Common myeloid progenitor, CD34-positive (primary cell): ENCODE data around the gene CSNK2A2.
A peak's percentile ranks its signal among the peaks of the same experiment; 100 is the strongest.

Source experiments
- CTCF ChIA-PET: fragments of 350-600 bp; sonication (Branson Sonifier 250); formaldehyde crosslinking; loops from one replicate; lab custom pipeline; 2021; ENCODE audit warnings: antibody characterized with exemption; lab: Charles Lee
- POLR2A ChIA-PET: fragments of 350-600 bp; sonication (Branson Sonifier 250); formaldehyde crosslinking; loops from one replicate; lab custom pipeline; 2021; ENCODE audit warnings: antibody characterized with exemption; lab: Charles Lee
- DNase-seq, 3 donors: peaks; one replicate each; pipeline versions ENCODE4 v3.0.0 to v3.0.0-alpha.2; 2013
- H3K27ac ChIP-seq, 2 experiments: 1 replicate in 1 of 2; 2 replicates in 1 of 2; pipeline ENCODE4 v1.7.0; 2013; ENCODE audit warnings: inconsistent platforms in 2 of 2, low read length in 2 of 2, mild to moderate bottlenecking in 2 of 2, low read depth in 1 of 2, moderate library complexity in 1 of 2; ENCODE audit not compliant: severe bottlenecking in 2 of 2, insufficient read depth in 1 of 2, poor library complexity in 1 of 2
- H3K27me3 ChIP-seq, 5 experiments: replicated peaks in 2 of 5; 1 replicate in 3 of 5; 2 replicates in 2 of 5; pipeline versions ENCODE4 v1.6.1 to v1.7.0; 2013; ENCODE audit warnings: low read length in 4 of 5, mild to moderate bottlenecking in 2 of 5, moderate library complexity in 2 of 5, inconsistent platforms in 1 of 5; ENCODE audit not compliant: insufficient read depth in 5 of 5, control insufficient read depth in 4 of 5
- H3K36me3 ChIP-seq, 4 experiments: 1 replicate in 2 of 4; 2 replicates in 2 of 4; pipeline versions ENCODE4 v1.6.1 to v1.7.0; 2013; ENCODE audit warnings: low read length in 3 of 4, control low read depth in 1 of 4, mild to moderate bottlenecking in 1 of 4; ENCODE audit not compliant: control insufficient read depth in 4 of 4, insufficient read depth in 4 of 4
- H3K4me1 ChIP-seq, 4 experiments: 1 replicate in 3 of 4; 2 replicates in 1 of 4; pipeline versions ENCODE4 v1.6.1 to v1.7.1; 2013; ENCODE audit warnings: low read length in 3 of 4, mild to moderate bottlenecking in 3 of 4, control low read depth in 1 of 4, inconsistent platforms in 1 of 4, moderate library complexity in 1 of 4; ENCODE audit not compliant: control insufficient read depth in 4 of 4, insufficient read depth in 4 of 4; ENCODE audit errors: control extremely low read depth in 1 of 4
- H3K4me3 ChIP-seq, 7 experiments: 1 replicate in 4 of 7; 2 replicates in 3 of 7; pipeline versions ENCODE4 v1.5.1 to v1.7.0; 2013; ENCODE audit warnings: mild to moderate bottlenecking in 7 of 7, low read length in 6 of 7, moderate library complexity in 6 of 7, inconsistent platforms in 2 of 7, low read depth in 2 of 7, control low read depth in 1 of 7; ENCODE audit not compliant: insufficient read depth in 4 of 7, control insufficient read depth in 1 of 7; ENCODE audit errors: extremely low read depth in 1 of 7
- H3K9me3 ChIP-seq, 5 experiments: 1 replicate in 4 of 5; 2 replicates in 1 of 5; pipeline versions ENCODE4 v1.6.1 to v1.7.1; 2013; ENCODE audit warnings: low read length in 4 of 5, mild to moderate bottlenecking in 2 of 5, inconsistent platforms in 1 of 5, low read depth in 1 of 5, moderate library complexity in 1 of 5; ENCODE audit not compliant: control insufficient read depth in 4 of 5, insufficient read depth in 2 of 5; ENCODE audit errors: control extremely low read depth in 1 of 5
- WGBS: methylation state at CpG from one replicate; pipeline ENCODE4 v1.1.5; 2013; ENCODE audit not compliant: insufficient coverage; 5-methylcytosine and 5-hydroxymethylcytosine counted together

Gene CSNK2A2

DNA sequence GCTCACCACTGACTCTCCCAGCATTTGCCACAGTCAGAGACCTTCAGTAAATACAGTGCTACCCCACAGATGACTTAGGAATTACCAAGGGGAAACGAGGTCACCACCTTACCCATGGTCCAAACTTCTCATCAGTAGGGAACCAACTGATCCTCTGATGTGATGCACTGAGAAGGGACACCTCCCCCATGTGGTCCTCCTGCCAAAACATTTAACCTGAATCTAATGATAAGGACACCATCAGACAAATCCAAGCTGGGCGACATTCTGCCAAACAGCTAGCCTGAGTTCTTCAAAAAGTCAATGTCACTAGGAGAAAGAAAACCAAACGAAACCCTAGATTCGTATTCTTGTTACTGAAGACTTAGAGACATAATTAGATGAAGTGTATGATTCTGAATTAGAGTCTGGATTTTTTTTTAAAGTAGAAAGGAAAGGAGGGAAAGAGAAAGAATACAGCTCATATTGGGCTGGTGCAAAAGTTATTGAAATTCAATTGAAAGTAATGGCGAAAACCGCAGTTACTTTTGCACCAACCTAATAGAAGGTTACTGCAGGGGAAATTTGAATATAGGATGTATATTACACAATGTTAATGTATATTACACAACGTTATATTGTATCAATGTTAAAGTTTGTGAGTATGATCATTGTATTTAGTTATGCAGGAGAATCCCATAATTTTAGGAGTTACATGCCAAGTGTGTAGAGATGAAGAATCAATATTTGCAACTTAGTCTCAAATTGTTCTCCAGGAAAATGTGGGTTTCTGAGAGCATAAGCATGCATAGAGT is 2.3 kb upstream of the CSNK2A2 start:
- ChIA-PET POLR2A (no interaction called here), CTCF (interaction anchor here (1.0 to 1.4 kb wide), 2 partner anchors 10 to 279 kb away, joined by 3 read pairs; no protein-coding TSS in a partner anchor)
- H3K4me3 ChIP-seq = no peak overlapping the region
- no peak for DNase-seq
- peaks cover 0 to 9% (median 4%) of the 10 kb centered on the region in 4 experiments for H3K36me3 ChIP-seq
- peaks cover 0 to 9% (median 1%) of the 10 kb centered on the region in 5 experiments for H3K27me3 ChIP-seq
- 94% methylated on average over 4 of the region's 7 CpGs for WGBS
- H3K9me3 ChIP-seq = no peaks in the 10 kb centered on the region
- H3K27ac ChIP-seq = no peak overlapping the region
- H3K4me1 ChIP-seq = peaks cover 6 to 17% (median 14%) of the 10 kb centered on the region in 4 experiments

DNA sequence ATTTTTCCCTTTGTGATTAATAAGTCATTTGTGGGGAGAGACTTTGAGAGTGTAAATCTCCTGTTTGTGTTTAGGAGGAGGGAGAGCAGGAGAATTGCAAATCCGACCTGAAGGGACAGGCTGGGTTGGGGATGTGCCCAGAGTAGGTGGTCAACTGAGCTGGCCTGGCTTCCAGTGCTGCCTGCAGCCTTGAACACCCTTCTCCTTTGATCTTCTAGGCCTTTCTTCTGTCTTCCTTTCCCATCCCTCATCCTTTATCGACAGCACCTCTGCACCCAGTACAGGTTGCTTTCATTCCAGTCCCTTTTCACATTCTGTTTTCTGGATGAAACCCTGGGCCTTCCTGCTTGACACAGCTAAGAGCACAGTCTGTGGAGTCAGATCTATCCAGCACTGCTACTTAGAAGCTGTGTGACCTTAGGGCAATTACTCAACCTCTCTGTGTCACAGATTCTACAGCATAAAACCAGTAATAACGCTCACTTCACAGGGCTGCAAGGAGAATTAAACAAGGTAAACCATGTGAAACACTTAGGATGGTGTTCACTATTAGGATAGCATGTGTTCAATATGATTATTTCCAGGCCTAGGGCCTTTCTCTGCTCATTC is 1.0 kb upstream of the CSNK2A2 start:
- Histone ChIP-seq H3K9me3 (no peaks in the 10 kb centered on the region), H3K36me3 (peaks cover 0 to 21% (median 11%) of the 10 kb centered on the region in 4 experiments), H3K27me3 (peaks cover 0 to 7% (median 1%) of the 10 kb centered on the region in 5 experiments), H3K27ac (no peak overlapping the region), H3K4me3 (peak overlapping the region in 1 of 7 experiments; percentile 69), H3K4me1 (peaks cover 6 to 17% (median 14%) of the 10 kb centered on the region in 4 experiments)
- CTCF ChIA-PET = interaction anchor here (0.7 to 1.1 kb wide), 2 partner anchors 15 to 42 kb away, joined by 5 read pairs; no protein-coding TSS in a partner anchor
- POLR2A ChIA-PET = interaction anchor here (0.6 kb wide), 1 partner anchor 58 kb away, joined by 3 read pairs; no protein-coding TSS in a partner anchor
- no peak for DNase-seq
- WGBS = 90% methylated on average over 2 of the region's 3 CpGs

DNA sequence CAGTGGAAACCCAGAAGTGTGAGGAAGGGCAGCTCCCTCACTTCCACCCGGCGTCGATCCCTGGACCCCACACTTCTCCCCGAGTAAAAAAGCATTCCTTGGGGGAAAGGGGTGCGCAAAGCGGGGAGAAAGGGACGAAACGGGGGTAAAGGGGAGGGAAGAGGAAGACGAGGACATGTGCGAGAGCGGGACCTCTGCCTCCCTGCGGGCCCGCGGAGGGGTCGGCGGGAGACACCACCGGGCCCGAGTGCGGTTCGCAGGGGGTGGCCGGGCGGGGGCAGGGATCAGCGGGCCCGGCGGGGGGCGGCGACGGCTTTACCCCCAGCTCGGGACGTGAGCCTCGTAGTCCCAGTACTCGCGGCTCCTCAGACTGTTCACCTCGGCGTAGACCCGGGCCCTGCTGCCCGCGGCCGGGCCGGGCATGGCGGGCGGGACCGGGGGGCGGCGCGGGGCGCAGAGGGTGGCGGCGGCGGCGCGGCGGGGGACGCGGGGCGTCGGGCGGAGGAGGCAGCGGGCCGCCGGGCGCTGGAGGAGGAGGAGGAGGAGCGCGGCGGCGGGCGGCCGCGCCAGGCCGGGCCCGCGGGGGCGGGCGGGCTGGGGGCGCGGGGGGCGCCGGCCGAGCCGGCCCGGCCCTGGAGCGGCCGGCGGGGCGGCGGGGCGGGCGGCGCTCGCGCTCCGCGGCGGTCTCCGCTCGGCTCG is 443 bp downstream of the CSNK2A2 start:
- CTCF ChIA-PET = interaction anchor here (0.9 to 3.1 kb wide), 7 partner anchors 10 to 70 kb away, joined by 3 to 9 read pairs (median 5); no protein-coding TSS in a partner anchor
- POLR2A ChIA-PET = interaction anchor here (0.6 kb wide), 1 partner anchor 68 kb away, joined by 3 read pairs; no protein-coding TSS in a partner anchor
- peaks cover 6 to 17% (median 14%) of the 10 kb centered on the region in 4 experiments for H3K4me1 ChIP-seq
- peak overlapping the region in 1 of 2 experiments; percentile 77 for H3K27ac ChIP-seq
- peak in 2 of 3 donors; percentile 10 to 36 for DNase-seq
- peak overlapping the region; percentile 47 to 93 (median 76) for H3K4me3 ChIP-seq
- 0% methylated on average over 11 of the region's 97 CpGs for WGBS
- H3K9me3 ChIP-seq = no peaks in the 10 kb centered on the region
- peaks cover 5 to 32% (median 20%) of the 10 kb centered on the region in 4 experiments for H3K36me3 ChIP-seq
- H3K27me3 ChIP-seq = peaks cover 0 to 4% (median 0%) of the 10 kb centered on the region in 5 experiments

DNA sequence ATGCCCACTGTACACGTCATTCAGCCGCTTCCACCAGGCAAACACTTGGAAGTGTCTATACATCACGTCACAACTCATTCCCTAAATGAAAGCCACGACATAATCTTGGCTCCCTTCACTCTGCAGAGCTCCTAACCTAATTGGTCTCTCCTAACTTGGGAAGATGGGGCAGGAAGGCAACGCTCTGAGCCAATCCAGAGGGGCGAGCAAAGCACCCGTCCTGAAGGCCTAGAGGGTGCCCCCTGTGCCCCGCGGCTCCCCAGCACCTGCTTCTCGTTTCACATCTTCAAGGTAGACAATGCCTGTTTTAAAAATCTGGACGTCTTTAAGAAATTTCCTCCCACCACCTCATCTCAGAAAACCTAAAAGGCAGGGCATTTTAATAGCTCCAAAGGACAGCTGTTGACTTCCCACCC is 1.0 kb downstream of the CSNK2A2 start:
- Histone ChIP-seq H3K36me3 (peaks cover 7 to 37% (median 24%) of the 10 kb centered on the region in 4 experiments), H3K4me3 (peak overlapping the region; percentile 47 to 93 (median 76)), H3K4me1 (peaks cover 6 to 17% (median 14%) of the 10 kb centered on the region in 4 experiments), H3K27me3 (peaks cover 0 to 4% (median 0%) of the 10 kb centered on the region in 5 experiments), H3K9me3 (no peaks in the 10 kb centered on the region), H3K27ac (peak overlapping the region in 1 of 2 experiments; percentile 77)
- WGBS = 24% methylated on average over 11 of the region's 11 CpGs
- ChIA-PET CTCF (interaction anchor here (0.9 to 3.1 kb wide), 6 partner anchors 9 to 70 kb away, joined by 3 to 9 read pairs (median 4); no protein-coding TSS in a partner anchor), POLR2A (no interaction called here)
- DNase-seq = no peak

DNA sequence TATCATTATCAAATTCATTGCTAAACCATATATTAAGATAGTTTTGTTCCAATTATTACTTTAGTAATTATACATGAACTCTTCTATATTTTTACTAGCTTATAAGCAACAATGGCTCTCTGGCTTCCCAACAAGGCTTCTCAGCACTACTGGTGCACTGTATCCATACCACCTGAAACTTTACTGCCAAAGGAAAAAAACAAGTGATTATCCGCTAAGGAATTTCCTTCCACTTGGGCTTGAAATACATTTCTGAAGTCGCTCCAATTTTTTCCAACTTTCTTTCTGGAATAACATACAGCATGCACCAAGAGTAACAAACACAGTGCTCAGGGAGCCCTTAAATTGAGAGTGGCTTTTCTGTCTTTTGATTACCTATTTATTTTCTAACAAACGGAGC is 2.1 kb downstream of the CSNK2A2 start:
- H3K27me3 ChIP-seq = no peaks in the 10 kb centered on the region
- WGBS = no CpG with 5 or more reads among the region's 3 CpGs
- H3K9me3 ChIP-seq = no peaks in the 10 kb centered on the region
- no peak overlapping the region for H3K4me3 ChIP-seq
- H3K27ac ChIP-seq = no peak overlapping the region
- peaks cover 10 to 45% (median 29%) of the 10 kb centered on the region in 4 experiments for H3K36me3 ChIP-seq
- no peak for DNase-seq
- H3K4me1 ChIP-seq = peaks cover 6 to 17% (median 14%) of the 10 kb centered on the region in 4 experiments
- POLR2A ChIA-PET = no interaction called here
- CTCF ChIA-PET = interaction anchor here (1.0 to 3.1 kb wide), 5 partner anchors 8 to 18 kb away, joined by 3 to 9 read pairs (median 3); no protein-coding TSS in a partner anchor

DNA sequence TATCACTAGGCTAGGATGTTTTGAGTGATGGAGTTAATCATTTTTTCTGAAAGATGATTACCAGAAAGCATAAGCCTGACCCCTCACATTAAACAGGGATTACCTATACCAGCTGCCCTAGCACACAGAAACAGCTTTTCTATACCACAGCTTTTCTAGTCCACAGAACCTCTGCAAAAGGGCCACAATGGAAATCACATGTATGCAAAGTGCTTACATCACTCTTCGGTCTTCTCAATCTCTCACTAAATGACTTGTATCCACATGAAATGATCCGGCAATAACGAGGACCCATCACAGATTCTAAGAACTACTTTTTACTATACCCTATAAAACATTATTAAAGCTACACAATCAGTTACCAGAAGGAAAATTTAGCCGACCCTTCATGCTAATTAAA is 2.6 kb downstream of the CSNK2A2 start:
- H3K27ac ChIP-seq = no peak overlapping the region
- H3K27me3 ChIP-seq = no peaks in the 10 kb centered on the region
- H3K4me1 ChIP-seq = peaks cover 6 to 17% (median 14%) of the 10 kb centered on the region in 4 experiments
- POLR2A ChIA-PET = no interaction called here
- DNase-seq = no peak
- WGBS = 93% methylated on average over 3 of the region's 4 CpGs
- CTCF ChIA-PET = interaction anchor here (1.0 to 3.1 kb wide), 4 partner anchors 12 to 18 kb away, joined by 3 to 9 read pairs (median 3); no protein-coding TSS in a partner anchor
- peaks cover 10 to 49% (median 32%) of the 10 kb centered on the region in 4 experiments for H3K36me3 ChIP-seq
- no peak overlapping the region for H3K4me3 ChIP-seq
- no peaks in the 10 kb centered on the region for H3K9me3 ChIP-seq
